IMR-90 (cell line): ENCODE results near the gene PRR13.
"Not testable (repeated sequence)": the region's sequence is repeated elsewhere in the genome, so short reads cannot be mapped to it uniquely, and the experiment has no call there.

Experiments used
- BHLHE40 ChIP-seq: fragments of 150-350 bp; IDR thresholded peaks from 2 replicates; pipeline ENCODE4 v1.6.1; 2016; ENCODE audit warnings: mild to moderate bottlenecking, low read depth, low read length
- CEBPB ChIP-seq: IDR thresholded peaks from 2 replicates; pipeline ENCODE4 v1.6.1; 2012; ENCODE audit warnings: low read depth, low read length, improper control_type of control experiment
- CHD1 ChIP-seq: IDR thresholded peaks from 2 replicates; pipeline ENCODE4 v1.6.1; 2012; ENCODE audit warnings: low read depth, low read length, improper control_type of control experiment
- CTCF ChIP-seq: conservative IDR thresholded peaks from 2 replicates; pipeline ENCODE4 v1.5.1; 2012; ENCODE audit warnings: mild to moderate bottlenecking, low read depth, low read length, improper control_type of control experiment
- MAZ ChIP-seq: IDR thresholded peaks from 2 replicates; pipeline ENCODE4 v1.6.1; 2012; ENCODE audit warnings: low read depth, mild to moderate bottlenecking, low read length, improper control_type of control experiment, moderate library complexity, borderline replicate concordance
- MXI1 ChIP-seq: IDR thresholded peaks from 2 replicates; pipeline ENCODE4 v1.6.1; 2012; ENCODE audit warnings: low read depth, mild to moderate bottlenecking, low read length, moderate library complexity, borderline replicate concordance
- NFE2L2 ChIP-seq: fragments of 150-350 bp; IDR thresholded peaks from 2 replicates; pipeline ENCODE4 v1.6.1; 2016; ENCODE audit warnings: low read depth, mild to moderate bottlenecking, low read length
- POLR2A ChIP-seq: IDR thresholded peaks from 2 replicates; pipeline ENCODE4 v1.6.1; 2012; ENCODE audit warnings: mild to moderate bottlenecking, low read depth, low read length
- RAD21 ChIP-seq: IDR thresholded peaks from 2 replicates; pipeline ENCODE4 v1.6.1; 2012; ENCODE audit warnings: low read length, improper control_type of control experiment
- RCOR1 ChIP-seq: IDR thresholded peaks from 2 replicates; pipeline ENCODE4 v1.6.1; 2012; ENCODE audit warnings: mild to moderate bottlenecking, low read length, improper control_type of control experiment; ENCODE audit not compliant: insufficient replicate concordance
- SMC3 ChIP-seq: fragments of 150-350 bp; IDR thresholded peaks from 2 replicates; pipeline ENCODE4 v1.6.1; 2016; ENCODE audit warnings: low read depth, mild to moderate bottlenecking, antibody characterized with exemption, low read length, moderate library complexity
- USF2 ChIP-seq: fragments of 150-350 bp; IDR thresholded peaks from 2 replicates; pipeline ENCODE4 v1.6.1; 2017; ENCODE audit warnings: mild to moderate bottlenecking, antibody characterized with exemption, low read length, low read depth
- TF ChIP-seq, protein P1 (sequence below): fragments of 150-350 bp; IDR thresholded peaks from 2 replicates; pipeline ENCODE4 v1.6.1; 2016; ENCODE audit warnings: low read depth, mild to moderate bottlenecking, low read length, moderate library complexity, borderline replicate concordance

DNA sequence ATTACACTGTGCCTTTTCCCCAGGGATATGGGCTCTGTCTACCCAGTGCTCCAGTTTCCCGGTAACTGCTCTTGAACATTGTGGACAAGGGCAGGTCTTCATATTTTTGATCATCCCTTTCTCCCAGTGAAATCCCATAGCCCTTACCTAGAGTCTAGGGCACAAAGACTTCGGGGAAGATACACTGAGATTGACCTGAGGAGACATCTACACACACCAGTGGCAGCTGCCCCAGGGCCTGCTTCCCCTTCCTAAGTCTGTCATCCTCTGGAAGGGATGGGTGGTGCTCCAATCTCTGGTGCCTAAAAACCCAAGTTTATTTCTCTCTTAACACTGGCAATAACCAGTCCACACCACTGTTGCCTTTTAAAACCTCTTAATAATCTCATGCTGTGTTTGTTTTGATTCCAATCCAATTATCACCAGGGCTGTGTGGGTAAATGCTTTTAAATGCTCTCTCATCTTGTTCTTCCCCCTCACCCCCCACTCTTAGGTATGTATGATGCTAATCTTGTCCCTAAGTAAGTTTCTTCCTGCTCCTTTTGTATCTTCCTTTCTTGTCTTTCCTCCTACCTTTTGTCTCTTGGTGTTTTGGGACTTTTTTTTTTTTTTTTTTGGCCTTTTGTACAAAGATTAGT, 25.7 kb upstream of the PRR13 start:
- TF ChIP-seq CTCF, USF2, POLR2A, MXI1, CEBPB, NFE2L2, MAZ, BHLHE40, RAD21, SMC3, RCOR1, CHD1: not testable (repeated sequence)
- TF ChIP-seq, protein P1, sequence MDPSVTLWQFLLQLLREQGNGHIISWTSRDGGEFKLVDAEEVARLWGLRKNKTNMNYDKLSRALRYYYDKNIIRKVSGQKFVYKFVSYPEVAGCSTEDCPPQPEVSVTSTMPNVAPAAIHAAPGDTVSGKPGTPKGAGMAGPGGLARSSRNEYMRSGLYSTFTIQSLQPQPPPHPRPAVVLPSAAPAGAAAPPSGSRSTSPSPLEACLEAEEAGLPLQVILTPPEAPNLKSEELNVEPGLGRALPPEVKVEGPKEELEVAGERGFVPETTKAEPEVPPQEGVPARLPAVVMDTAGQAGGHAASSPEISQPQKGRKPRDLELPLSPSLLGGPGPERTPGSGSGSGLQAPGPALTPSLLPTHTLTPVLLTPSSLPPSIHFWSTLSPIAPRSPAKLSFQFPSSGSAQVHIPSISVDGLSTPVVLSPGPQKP: not testable (repeated sequence)
